HEK293 (cell line): ENCODE data around the gene RAD9B.

ENCODE experiments used
- CTCF ChIA-PET: fragments of 350-600 bp; formaldehyde crosslinking; extraction: SDS; loops from one replicate; lab custom pipeline; 2021; ENCODE audit warnings: antibody characterized with exemption; lab: Yijun Ruan, JAX
- POLR2A ChIA-PET: fragments of 300-600 bp; formaldehyde crosslinking; extraction: SDS; loops from one replicate; lab custom pipeline; 2020; ENCODE audit warnings: antibody characterized with exemption, inconsistent platforms; lab: Yijun Ruan, JAX
- H3K27ac ChIP-seq: fragments of 200-500 bp; sonication (Bioruptor generic); 2 replicates; pipeline ENCODE4 v1.5.1; 2014; ENCODE audit warnings: low read depth, low read length, control low read depth, inconsistent platforms; ENCODE audit errors: extremely low read depth
- H3K36me3 ChIP-seq, 2 experiments: fragments of 200-500 bp in 1 of 2; sonication (Bioruptor generic) in 1 of 2; 1 replicate in 1 of 2; 2 replicates in 1 of 2; pipeline ENCODE4 v1.5.1; 2014 to 2017; ENCODE audit warnings: inconsistent platforms in 2 of 2, low read length in 2 of 2; ENCODE audit not compliant: control insufficient read depth in 2 of 2, insufficient read depth in 1 of 2
- H3K4me1 ChIP-seq: fragments of 200-500 bp; sonication (Bioruptor generic); 2 replicates; pipeline ENCODE4 v1.5.1; 2014; ENCODE audit warnings: mild to moderate bottlenecking, low read length, inconsistent platforms; ENCODE audit not compliant: control insufficient read depth, insufficient read depth
- H3K4me3 ChIP-seq: 2 replicates; pipeline ENCODE4 v1.5.1; 2011; ENCODE audit warnings: low read depth, mild to moderate bottlenecking, control low read depth, low read length, moderate library complexity
- H3K9me3 ChIP-seq: fragments of 200-500 bp; sonication (Bioruptor generic); 2 replicates; pipeline ENCODE4 v1.5.1; 2014; ENCODE audit warnings: low read depth, low read length, inconsistent platforms; ENCODE audit not compliant: control insufficient read depth, insufficient read depth
- BCL11B ChIP-seq: fragments of 450-650 bp; formaldehyde crosslinking; IDR thresholded peaks from 2 replicates; pipeline ENCODE4 v1.5.1; 2016; ENCODE audit warnings: low read depth, missing biosample characterization, missing genetic modification characterization
- GLI2 ChIP-seq: fragments of 450-650 bp; formaldehyde crosslinking; IDR thresholded peaks from 2 replicates; pipeline ENCODE4; 2017; ENCODE audit warnings: missing biosample characterization, missing genetic modification characterization, low read depth, borderline replicate concordance
- GLI4 ChIP-seq: fragments of 450-650 bp; formaldehyde crosslinking; IDR thresholded peaks from 2 replicates; pipeline ENCODE4 v1.5.1; 2016; ENCODE audit warnings: missing biosample characterization, missing genetic modification characterization
- HOXD13 ChIP-seq: sonication (generic); formaldehyde crosslinking; IDR thresholded peaks from 2 replicates; pipeline ENCODE4 v1.8.0; 2022; ENCODE audit warnings: missing genetic modification reagents, borderline replicate concordance
- INSM2 ChIP-seq: fragments of 450-650 bp; formaldehyde crosslinking; IDR thresholded peaks from 2 replicates; pipeline ENCODE4 v1.5.1; 2016; ENCODE audit warnings: missing biosample characterization, missing genetic modification characterization
- PRDM1 ChIP-seq: fragments of 450-650 bp; formaldehyde crosslinking; IDR thresholded peaks from 2 replicates; pipeline ENCODE4; 2016; ENCODE audit warnings: missing biosample characterization, missing genetic modification characterization
- SP3 ChIP-seq: fragments of 450-650 bp; formaldehyde crosslinking; IDR thresholded peaks from 2 replicates; pipeline ENCODE4 v1.5.1; 2016; ENCODE audit warnings: missing biosample characterization, missing genetic modification characterization
- ZBTB17 ChIP-seq: fragments of 450-650 bp; formaldehyde crosslinking; IDR thresholded peaks from 2 replicates; pipeline ENCODE4 v1.5.1; 2016; ENCODE audit warnings: missing biosample characterization, missing genetic modification characterization
- ZBTB20 ChIP-seq: fragments of 450-650 bp; formaldehyde crosslinking; IDR thresholded peaks from 2 replicates; pipeline ENCODE4 v1.5.1; 2016; ENCODE audit warnings: missing biosample characterization, missing genetic modification characterization
- ZFP37 ChIP-seq: fragments of 450-650 bp; formaldehyde crosslinking; IDR thresholded peaks from 2 replicates; pipeline ENCODE4 v1.5.1; 2016; ENCODE audit warnings: missing biosample characterization, missing genetic modification characterization
- ZIC2 ChIP-seq: fragments of 450-650 bp; formaldehyde crosslinking; IDR thresholded peaks from 2 replicates; pipeline ENCODE4 v1.5.1; 2016; ENCODE audit warnings: missing biosample characterization, missing genetic modification characterization
- ZNF19 ChIP-seq: fragments of 450-650 bp; formaldehyde crosslinking; IDR thresholded peaks from 2 replicates; pipeline ENCODE4; 2016; ENCODE audit warnings: missing biosample characterization, missing genetic modification characterization, low read depth
- ZNF2 ChIP-seq: fragments of 450-650 bp; formaldehyde crosslinking; IDR thresholded peaks from 2 replicates; pipeline ENCODE4 v1.5.1; 2016; ENCODE audit warnings: missing biosample characterization, missing genetic modification characterization
- ZNF223 ChIP-seq: fragments of 450-650 bp; formaldehyde crosslinking; IDR thresholded peaks from 2 replicates; pipeline ENCODE4 v1.5.1; 2016; ENCODE audit warnings: missing biosample characterization, missing genetic modification characterization
- ZNF266 ChIP-seq: fragments of 450-650 bp; formaldehyde crosslinking; IDR thresholded peaks from 2 replicates; pipeline ENCODE4 v1.5.1; 2016; ENCODE audit warnings: missing biosample characterization, missing genetic modification characterization, low read depth
- ZNF335 ChIP-seq: fragments of 450-650 bp; formaldehyde crosslinking; conservative IDR thresholded peaks from 2 replicates; pipeline ENCODE4 v1.5.1; 2016; ENCODE audit warnings: missing biosample characterization, missing genetic modification characterization
- ZNF366 ChIP-seq: fragments of 450-650 bp; formaldehyde crosslinking; conservative IDR thresholded peaks from 2 replicates; pipeline ENCODE4 v1.5.1; 2016; ENCODE audit warnings: missing biosample characterization, missing genetic modification characterization
- ZNF391 ChIP-seq: fragments of 450-650 bp; formaldehyde crosslinking; IDR thresholded peaks from 2 replicates; pipeline ENCODE4 v1.5.1; 2016; ENCODE audit warnings: low read depth, missing biosample characterization, missing genetic modification characterization, borderline replicate concordance
- ZNF394 ChIP-seq: fragments of 450-650 bp; formaldehyde crosslinking; IDR thresholded peaks from 2 replicates; pipeline ENCODE4 v1.5.1; 2016; ENCODE audit warnings: missing biosample characterization, missing genetic modification characterization, mild to moderate bottlenecking, moderate library complexity, borderline replicate concordance
- ZNF433 ChIP-seq: fragments of 450-650 bp; formaldehyde crosslinking; IDR thresholded peaks from 2 replicates; pipeline ENCODE4 v1.5.1; 2016; ENCODE audit warnings: missing biosample characterization, missing genetic modification characterization, low read depth
- ZNF549 ChIP-seq: fragments of 450-650 bp; IDR thresholded peaks from 2 replicates; pipeline ENCODE4 v1.5.1; 2018; ENCODE audit warnings: missing biosample characterization, missing genetic modification characterization, mild to moderate bottlenecking, inconsistent platforms, moderate library complexity
- ZNF560 ChIP-seq: fragments of 450-650 bp; formaldehyde crosslinking; IDR thresholded peaks from 2 replicates; pipeline ENCODE4 v1.5.1; 2017; ENCODE audit warnings: missing biosample characterization, missing genetic modification characterization, borderline replicate concordance
- ZNF561 ChIP-seq: fragments of 450-650 bp; IDR thresholded peaks from 2 replicates; pipeline ENCODE4 v1.5.1; 2018; ENCODE audit warnings: missing biosample characterization, missing genetic modification characterization, borderline replicate concordance
- ZNF585B ChIP-seq: fragments of 450-650 bp; formaldehyde crosslinking; IDR thresholded peaks from 2 replicates; pipeline ENCODE4 v1.5.1; 2016; ENCODE audit warnings: missing biosample characterization, missing genetic modification characterization
- ZNF600 ChIP-seq: fragments of 450-650 bp; formaldehyde crosslinking; IDR thresholded peaks from 2 replicates; pipeline ENCODE4 v1.5.1; 2016; ENCODE audit warnings: missing biosample characterization, missing genetic modification characterization
- ZNF629 ChIP-seq: fragments of 450-650 bp; formaldehyde crosslinking; IDR thresholded peaks from 2 replicates; pipeline ENCODE4 v1.5.1; 2017; ENCODE audit warnings: missing biosample characterization, missing genetic modification characterization
- ZNF639 ChIP-seq: fragments of 450-650 bp; formaldehyde crosslinking; IDR thresholded peaks from 2 replicates; pipeline ENCODE4 v1.5.1; 2016; ENCODE audit warnings: missing biosample characterization, missing genetic modification characterization
- ZNF664 ChIP-seq: fragments of 450-650 bp; formaldehyde crosslinking; IDR thresholded peaks from 2 replicates; pipeline ENCODE4 v1.5.1; 2016; ENCODE audit warnings: missing biosample characterization, missing genetic modification characterization
- ZNF768 ChIP-seq: fragments of 450-650 bp; formaldehyde crosslinking; IDR thresholded peaks from 2 replicates; pipeline ENCODE4 v1.5.1; 2018; ENCODE audit warnings: missing biosample characterization, mild to moderate bottlenecking, missing genetic modification characterization
- ZNF777 ChIP-seq: fragments of 450-650 bp; formaldehyde crosslinking; IDR thresholded peaks from 2 replicates; pipeline ENCODE4 v1.5.1; 2017; ENCODE audit warnings: missing biosample characterization, missing genetic modification characterization, borderline replicate concordance
- ZSCAN18 ChIP-seq: fragments of 450-650 bp; formaldehyde crosslinking; IDR thresholded peaks from 2 replicates; pipeline ENCODE4 v1.5.1; 2016; ENCODE audit warnings: missing biosample characterization, missing genetic modification characterization

The RAD9B gene

DNA sequence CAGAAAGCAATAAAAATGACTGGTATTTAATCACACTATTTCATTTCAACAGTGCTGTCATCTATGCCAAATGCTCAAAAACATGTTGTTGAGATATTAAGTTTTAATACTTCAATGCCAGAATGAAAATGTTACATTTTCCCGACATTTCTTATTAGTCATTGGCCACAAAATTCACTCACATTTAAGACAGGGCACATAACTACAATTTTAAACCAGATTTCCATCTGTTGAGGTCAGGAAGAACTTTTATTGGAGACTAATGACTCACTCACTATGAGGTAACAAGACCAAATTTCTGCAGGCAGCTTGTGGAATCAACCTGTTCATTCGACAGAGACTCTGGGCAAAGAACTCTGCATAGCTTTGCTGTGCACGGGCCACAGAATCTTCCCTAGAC, 44.2 kb downstream of the RAD9B start (continued):
- peak; percentile 46; the same call in 1 of the 2 replicates for TF ChIP-seq ZNF639 (tag by site-specific recombination)
- 0 out of 2 replicates have a peak, but pooled peaks have one; percentile 34 for TF ChIP-seq ZNF391 (tag by site-specific recombination)
- no peak for TF ChIP-seq ZNF266 (tag by site-specific recombination)
- TF ChIP-seq HOXD13 = no peak
- no peak for TF ChIP-seq ZNF585B
- peak; percentile 49; the same call in 1 of the 2 replicates for TF ChIP-seq ZBTB17 (tag by site-specific recombination)
- no peak for TF ChIP-seq BCL11B (tag by site-specific recombination)
- no peak for TF ChIP-seq PRDM1 (tag by site-specific recombination)
- TF ChIP-seq ZNF777 = no peak
- TF ChIP-seq ZNF600 (tag by site-specific recombination) = no peak
- no peak for TF ChIP-seq ZNF561 (tag by site-specific recombination)
- TF ChIP-seq ZNF19 (tag by site-specific recombination) = no peak
- no peak for TF ChIP-seq ZNF664 (tag by site-specific recombination)
- TF ChIP-seq ZNF768 (tag by site-specific recombination) = no peak
- TF ChIP-seq ZSCAN18 (tag by site-specific recombination) = no peak
- TF ChIP-seq ZNF549 = no peak
- 0 out of 2 replicates have a peak, but pooled peaks have one; percentile 19 for TF ChIP-seq ZNF394
- no peak for TF ChIP-seq ZNF223
- TF ChIP-seq INSM2 (tag by site-specific recombination) = peak; percentile 51; the same call in 1 of the 2 replicates
- peak; percentile 37; the same call in 1 of the 2 replicates for TF ChIP-seq ZNF2 (tag by site-specific recombination)
- no peak for TF ChIP-seq ZIC2 (tag by site-specific recombination)
- no peak for TF ChIP-seq ZFP37 (tag by site-specific recombination)
- no peak for TF ChIP-seq ZNF433 (tag by site-specific recombination)
- TF ChIP-seq GLI4 (tag by site-specific recombination) = no peak
- peak; percentile 32; the same call in 1 of the 2 replicates for TF ChIP-seq ZNF335 (tag by site-specific recombination)

DNA sequence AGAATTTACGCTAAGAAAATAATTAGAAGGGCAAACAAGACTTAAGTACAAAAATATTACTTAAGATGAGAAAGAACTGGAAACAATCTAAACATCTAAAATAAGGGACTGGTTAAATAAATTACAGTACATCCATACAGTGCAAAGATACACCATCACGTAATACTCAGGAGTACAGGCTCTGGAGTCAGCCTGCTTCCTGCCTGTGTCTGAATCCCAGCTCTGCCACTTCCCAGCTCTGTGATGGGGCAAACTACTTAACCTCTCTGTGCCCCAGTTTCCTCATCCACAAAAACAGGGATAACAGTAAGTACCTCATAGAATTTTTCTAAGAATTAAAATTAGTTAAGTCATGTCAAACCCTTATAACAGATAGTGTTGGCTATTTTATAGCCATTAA, 45.0 kb downstream of the RAD9B start:
- Histone ChIP-seq H3K9me3 (no peaks in the 10 kb centered on the region), H3K4me1 (peaks cover 29% of the 10 kb centered on the region), H3K4me3 (no peak overlapping the region), H3K36me3 (peaks cover 6 to 25% of the 10 kb centered on the region in 2 experiments; a peak in 2 of 3 replicates), H3K27ac (no peak overlapping the region)
- ChIA-PET POLR2A (no interaction called here), CTCF (interaction anchor here (0.7 to 4.0 kb wide), 2 partner anchors 55 to 170 kb away, joined by 3 to 23 read pairs; no protein-coding TSS in a partner anchor)
- TF ChIP-seq ZBTB20 (tag by site-specific recombination) = no peak
- no peak for TF ChIP-seq GLI2 (tag by site-specific recombination)
- no peak for TF ChIP-seq SP3 (tag by site-specific recombination)
- TF ChIP-seq ZNF560 (tag by site-specific recombination) = no peak
- TF ChIP-seq ZNF629 (tag by site-specific recombination) = no peak
- no peak for TF ChIP-seq PRDM1 (tag by site-specific recombination)
- TF ChIP-seq ZNF366 (tag by site-specific recombination) = no peak
